PC-3 (cell line): ENCODE data around the gene RHOT2.

ENCODE experiments used
- EZH2 ChIP-seq: fragments of 300-600 bp; sonication (generic); IDR thresholded peaks from one replicate; pipeline ENCODE4 v1.6.1; 2017; ENCODE audit warnings: antibody characterized with exemption, mild to moderate bottlenecking, low read length; ENCODE audit not compliant: unreplicated experiment
- EZH2phosphoT487 ChIP-seq: fragments of 300-600 bp; sonication (generic); IDR thresholded peaks from 2 replicates; pipeline ENCODE4 v1.6.1; 2018; ENCODE audit warnings: mild to moderate bottlenecking, antibody characterized with exemption, low read length, borderline replicate concordance
- TF ChIP-seq, protein P1 (sequence below): fragments of 300-600 bp; sonication (generic); conservative IDR thresholded peaks from 2 replicates; pipeline ENCODE4 v1.5.1; 2017; ENCODE audit warnings: antibody characterized with exemption, low read depth, mild to moderate bottlenecking, low read length

DNA sequence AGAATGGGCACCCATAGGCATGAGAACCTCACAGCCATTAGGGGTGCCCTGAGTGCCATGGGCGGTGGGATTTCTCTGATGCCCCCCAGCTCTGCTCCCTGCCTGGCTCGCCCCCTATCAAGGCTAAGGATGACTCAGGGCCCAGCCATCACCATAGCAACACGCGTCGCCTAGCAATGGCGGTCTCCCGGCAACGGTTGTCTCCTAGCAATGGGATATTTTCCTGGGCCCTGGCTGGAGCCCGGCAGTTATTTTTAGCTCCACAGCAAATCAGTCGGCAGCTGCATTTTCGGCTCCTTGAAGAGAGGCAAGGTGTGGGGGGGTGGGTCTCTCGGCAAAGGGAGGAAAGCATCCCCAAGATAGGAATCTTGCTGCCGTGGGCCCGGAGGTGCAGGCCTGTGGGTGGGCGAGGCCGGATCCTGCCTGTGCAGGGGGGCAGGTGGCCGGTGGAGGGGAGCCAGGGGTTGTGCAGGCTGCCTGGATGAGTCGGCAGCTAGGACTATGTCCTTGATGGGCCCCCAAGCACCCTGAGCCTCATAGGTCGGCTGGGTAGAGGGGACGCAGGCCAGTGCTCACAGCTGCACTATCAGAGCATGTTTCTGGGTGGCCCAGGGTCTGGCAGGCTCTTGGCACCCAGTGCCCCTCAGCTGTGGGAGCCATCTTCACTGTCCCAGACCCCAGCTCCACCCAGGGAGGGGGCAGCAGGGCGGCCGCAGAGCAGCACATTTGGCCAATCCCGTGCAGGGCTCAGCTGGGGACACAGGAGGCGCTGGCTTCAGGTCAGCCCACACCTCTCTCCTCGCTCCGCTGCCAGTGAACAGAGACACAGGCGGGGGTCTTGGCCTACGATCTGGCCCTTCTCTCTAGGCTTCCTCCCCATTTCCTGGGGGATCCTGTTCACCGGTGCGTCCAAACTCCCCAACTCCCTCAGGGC is 41.9 kb downstream of the RHOT2 start:
- TF ChIP-seq, protein P1, sequence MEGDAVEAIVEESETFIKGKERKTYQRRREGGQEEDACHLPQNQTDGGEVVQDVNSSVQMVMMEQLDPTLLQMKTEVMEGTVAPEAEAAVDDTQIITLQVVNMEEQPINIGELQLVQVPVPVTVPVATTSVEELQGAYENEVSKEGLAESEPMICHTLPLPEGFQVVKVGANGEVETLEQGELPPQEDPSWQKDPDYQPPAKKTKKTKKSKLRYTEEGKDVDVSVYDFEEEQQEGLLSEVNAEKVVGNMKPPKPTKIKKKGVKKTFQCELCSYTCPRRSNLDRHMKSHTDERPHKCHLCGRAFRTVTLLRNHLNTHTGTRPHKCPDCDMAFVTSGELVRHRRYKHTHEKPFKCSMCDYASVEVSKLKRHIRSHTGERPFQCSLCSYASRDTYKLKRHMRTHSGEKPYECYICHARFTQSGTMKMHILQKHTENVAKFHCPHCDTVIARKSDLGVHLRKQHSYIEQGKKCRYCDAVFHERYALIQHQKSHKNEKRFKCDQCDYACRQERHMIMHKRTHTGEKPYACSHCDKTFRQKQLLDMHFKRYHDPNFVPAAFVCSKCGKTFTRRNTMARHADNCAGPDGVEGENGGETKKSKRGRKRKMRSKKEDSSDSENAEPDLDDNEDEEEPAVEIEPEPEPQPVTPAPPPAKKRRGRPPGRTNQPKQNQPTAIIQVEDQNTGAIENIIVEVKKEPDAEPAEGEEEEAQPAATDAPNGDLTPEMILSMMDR = 0 out of 2 replicates have a peak, but pooled peaks have one; percentile 12
- TF ChIP-seq EZH2 (no peak), EZH2phosphoT487 (no peak)
